ENCODE measurements around the gene CARMIL1. TPM values are rescaled to one million over a fixed set of nuclear protein-coding genes. Genes with fewer than 3 reads are reported as not detected.
"Not testable (repeated sequence)": the region's sequence is repeated elsewhere in the genome, so short reads cannot be mapped to it uniquely, and the experiment has no call there.

CARMIL1 gene
- total RNA-seq, 1 experiment from 2014 or later, result 16.0 TPM

- in situ Hi-C loops (cut with HindIII; ENCODE audit: low pct_unique_long_range_greater_than_20kb, low sequenced_read_pairs), result no loop called here
- no peak for DNase-seq (ENCODE audit: low read depth)
These were observed 71.4 kb downstream of the CARMIL1 start for GRCh38 chr6:25350573-25350972.

- in situ Hi-C loops (cut with HindIII; ENCODE audit: low pct_unique_long_range_greater_than_20kb, low sequenced_read_pairs), result no loop called here
- no peak for DNase-seq (ENCODE audit: low read depth)
These were observed 72.3 kb downstream of the CARMIL1 start for GRCh38 chr6:25351485-25351884.

- in situ Hi-C loops (cut with HindIII; ENCODE audit: low pct_unique_long_range_greater_than_20kb, low sequenced_read_pairs), result no loop called here
- DNase-seq (ENCODE audit: low read depth), result no peak
These were observed 73.1 kb downstream of the CARMIL1 start for GRCh38 chr6:25352285-25352684.

- in situ Hi-C loops (cut with HindIII; ENCODE audit: low pct_unique_long_range_greater_than_20kb, low sequenced_read_pairs), result no loop called here
These were observed 75.1 kb downstream of the CARMIL1 start for GRCh38 chr6:25354078-25354932.

GRCh38 chr6:25359191-25359861, 80.2 kb downstream of the CARMIL1 start:
- DNase-seq (ENCODE audit: low read depth), result peak; percentile 72
- in situ Hi-C loops (cut with HindIII; ENCODE audit: low pct_unique_long_range_greater_than_20kb, low sequenced_read_pairs), result no loop called here

More at GRCh38 chr6:25354078-25354932, 75.1 kb downstream of the CARMIL1 start:
- DNase-seq (ENCODE audit: low read depth), result peak; percentile 56

- DNase-seq (ENCODE audit: low read depth), result no peak
- in situ Hi-C loops (cut with HindIII; ENCODE audit: low pct_unique_long_range_greater_than_20kb, low sequenced_read_pairs), result no loop called here
These were observed 80.7 kb downstream of the CARMIL1 start for GRCh38 chr6:25359891-25360290.

- DNase-seq (ENCODE audit: low read depth), result no peak
- in situ Hi-C loops (cut with HindIII; ENCODE audit: low pct_unique_long_range_greater_than_20kb, low sequenced_read_pairs), result no loop called here
These were observed 81.4 kb downstream of the CARMIL1 start for GRCh38 chr6:25360621-25361020.

GRCh38 chr6:25363427-25363826, 84.3 kb downstream of the CARMIL1 start:
- DNase-seq (ENCODE audit: low read depth), result no peak
- in situ Hi-C loops (cut with HindIII; ENCODE audit: low pct_unique_long_range_greater_than_20kb, low sequenced_read_pairs), result no loop called here

- no peak for DNase-seq (ENCODE audit: low read depth)
- in situ Hi-C loops (cut with HindIII; ENCODE audit: low pct_unique_long_range_greater_than_20kb, low sequenced_read_pairs), result no loop called here
These were observed 86.0 kb downstream of the CARMIL1 start for GRCh38 chr6:25365154-25365553.

- in situ Hi-C loops (cut with HindIII; ENCODE audit: low pct_unique_long_range_greater_than_20kb, low sequenced_read_pairs), result no loop called here
- no peak for DNase-seq (ENCODE audit: low read depth)
These were observed 87.8 kb downstream of the CARMIL1 start for GRCh38 chr6:25366903-25367545.

GRCh38 chr6:25369036-25369432, 89.9 kb downstream of the CARMIL1 start:
- DNase-seq (ENCODE audit: low read depth), result no peak
- in situ Hi-C loops (cut with HindIII; ENCODE audit: low pct_unique_long_range_greater_than_20kb, low sequenced_read_pairs), result no loop called here

- in situ Hi-C loops (cut with HindIII; ENCODE audit: low pct_unique_long_range_greater_than_20kb, low sequenced_read_pairs), result no loop called here
- peak; percentile 37 for DNase-seq (ENCODE audit: low read depth)
These were observed 90.4 kb downstream of the CARMIL1 start for GRCh38 chr6:25369433-25370177.

GRCh38 chr6:25370178-25371036, 91.2 kb downstream of the CARMIL1 start:
- DNase-seq (ENCODE audit: low read depth), result no peak
- in situ Hi-C loops (cut with HindIII; ENCODE audit: low pct_unique_long_range_greater_than_20kb, low sequenced_read_pairs), result no loop called here

- DNase-seq (ENCODE audit: low read depth), result no peak
- in situ Hi-C loops (cut with HindIII; ENCODE audit: low pct_unique_long_range_greater_than_20kb, low sequenced_read_pairs), result no loop called here
These were observed 91.8 kb downstream of the CARMIL1 start for GRCh38 chr6:25371037-25371347.

- in situ Hi-C loops (cut with HindIII; ENCODE audit: low pct_unique_long_range_greater_than_20kb, low sequenced_read_pairs), result no loop called here
These were observed 96.0 kb downstream of the CARMIL1 start for GRCh38 chr6:25375125-25375524.

GRCh38 chr6:25377664-25378063, 98.5 kb downstream of the CARMIL1 start:
- in situ Hi-C loops (cut with HindIII; ENCODE audit: low pct_unique_long_range_greater_than_20kb, low sequenced_read_pairs), result no loop called here
- no peak for DNase-seq (ENCODE audit: low read depth)

More at GRCh38 chr6:25375125-25375524, 96.0 kb downstream of the CARMIL1 start:
- no peak for DNase-seq (ENCODE audit: low read depth)

GRCh38 chr6:25381077-25381476, 101.9 kb downstream of the CARMIL1 start:
- DNase-seq (ENCODE audit: low read depth), result no peak
- in situ Hi-C loops (cut with HindIII; ENCODE audit: low pct_unique_long_range_greater_than_20kb, low sequenced_read_pairs), result no loop called here

- DNase-seq (ENCODE audit: low read depth); in situ Hi-C loops (cut with HindIII; ENCODE audit: low pct_unique_long_range_greater_than_20kb, low sequenced_read_pairs): not testable (repeated sequence)
These were observed 103.3 kb downstream of the CARMIL1 start for GRCh38 chr6:25382476-25382875.

All from Caki2 (cell line).